ENCODE results near the gene CDH4. TPM values are rescaled to one million over a fixed set of nuclear protein-coding genes. Genes with fewer than 3 reads are reported as not detected.

Gene CDH4
- total and polyA plus RNA-seq, 2 donors (not counting 3 experiments of a cell fraction or from before 2014, with no cell fraction given): 0.17 to 0.51 TPM

GRCh38 chr20:61565791-61566190 is 313.7 kb downstream of the CDH4 start:
- DNase-seq (ENCODE audit: low read depth, low spot score) (no peak), FAIRE-seq (no peak)
- no peak overlapping the region for H3K4me3 ChIP-seq (replicated peaks in 1 of 3; ENCODE audit: insufficient read depth in 1 of 3, low read depth in 1 of 3, low read length in 3 of 3)
- no peak overlapping the region for H2AFZ ChIP-seq (ENCODE audit: low read depth, low read length)
- H4K20me1 ChIP-seq (replicated peaks; ENCODE audit: control insufficient read depth, extremely low read depth, insufficient read depth, low read length): no peaks in the 10 kb centered on the region
- TF ChIP-seq POLR2A (IDR thresholded peaks at IDR 0.05; ENCODE audit: low read depth, low read length) (no peak), GATA2 (IDR thresholded peaks at IDR 0.05; ENCODE audit: insufficient read depth, insufficient read length, low read depth, low read length) (no peak), POLR2AphosphoS5 (IDR thresholded peaks at IDR 0.05; ENCODE audit: insufficient read depth, low read depth, low read length) (no peak), CTCF (IDR thresholded peaks at IDR 0.05; ENCODE audit: extremely low read depth in 1 of 2, insufficient read depth in 1 of 2, low read depth in 1 of 2, low read length in 2 of 2) (no peak), MAX (IDR thresholded peaks at IDR 0.05; ENCODE audit: insufficient read depth, insufficient read length) (no peak), FOS (IDR thresholded peaks at IDR 0.05; ENCODE audit: borderline replicate concordance, insufficient read depth, low read length) (no peak), EZH2 (IDR thresholded peaks at IDR 0.05; ENCODE audit: borderline replicate concordance, low read depth, low read length, severe bottlenecking) (no peak), MYC (IDR thresholded peaks at IDR 0.05; ENCODE audit: low read depth, low read length) (no peak), JUN (IDR thresholded peaks at IDR 0.05; ENCODE audit: borderline replicate concordance, insufficient read depth, insufficient read length, low read depth) (no peak)
- no peaks in the 10 kb centered on the region for H3K36me3 ChIP-seq (ENCODE audit: control insufficient read depth in 2 of 2, extremely low read depth in 1 of 2, insufficient read depth in 2 of 2, low read length in 2 of 2)
- POLR2A ChIA-PET: no interaction called here
- H3K4me1 ChIP-seq (ENCODE audit: control insufficient read depth, extremely low read depth, insufficient read depth, low read length): no peaks in the 10 kb centered on the region
- H3K4me2 ChIP-seq (ENCODE audit: insufficient read depth, low read length): no peak overlapping the region
- no peak overlapping the region for H3K27ac ChIP-seq (ENCODE audit: insufficient read depth, low read depth, low read length)
- dilution Hi-C loops (cut with MboI; ENCODE audit: extremely low pct_ligation_motif_present, low sequenced_read_pairs): no loop called here
- no peaks in the 10 kb centered on the region for H3K27me3 ChIP-seq (ENCODE audit: control insufficient read depth in 2 of 2, insufficient read depth in 2 of 2, low read length in 2 of 2)
- H3K9me1 ChIP-seq (replicated peaks; ENCODE audit: control insufficient read depth, extremely low read depth, insufficient read depth, low read length): no peaks in the 10 kb centered on the region
- CTCF ChIA-PET: no interaction called here
- no TSS peak for BruUV-seq (replicated peaks)
- intact Hi-C loops (cut with micrococcal nuclease): no loop called here
- H3K79me2 ChIP-seq (ENCODE audit: control insufficient read depth, insufficient read depth, low read length): no peaks in the 10 kb centered on the region
- no peak overlapping the region for H3K9ac ChIP-seq (replicated peaks; ENCODE audit: extremely low read depth, insufficient read depth, low read length)
- no peaks in the 10 kb centered on the region for H3K9me3 ChIP-seq (replicated peaks; ENCODE audit: control insufficient read depth, insufficient read depth, low read length)

Measured in endothelial cell of umbilical vein (primary cell).